Ectodermal cell (in vitro differentiated cells): ENCODE measurements around the gene ADAM19.

Experiments
- H3K27ac ChIP-seq: 2 replicates; pipeline ENCODE4 v1.7.0; 2013; ENCODE audit warnings: mild to moderate bottlenecking, low read depth, low read length; ENCODE audit not compliant: insufficient read depth, poor library complexity, severe bottlenecking
- H3K27me3 ChIP-seq: 2 replicates; pipeline ENCODE4 v1.7.0; 2013; ENCODE audit warnings: mild to moderate bottlenecking, low read length; ENCODE audit not compliant: insufficient read depth, control insufficient read depth, poor library complexity, severe bottlenecking
- H3K36me3 ChIP-seq: one replicate; pipeline ENCODE4 v1.7.0; 2013; ENCODE audit warnings: low read length; ENCODE audit not compliant: control insufficient read depth, insufficient read depth
- H3K4me1 ChIP-seq: one replicate; pipeline ENCODE4 v1.7.0; 2013; ENCODE audit warnings: low read length; ENCODE audit not compliant: control insufficient read depth, insufficient read depth
- H3K4me3 ChIP-seq: 2 replicates; pipeline ENCODE4 v1.7.0; 2013; ENCODE audit warnings: low read depth, low read length, control low read depth; ENCODE audit not compliant: insufficient read depth
- H3K9me3 ChIP-seq: 2 replicates; pipeline ENCODE4 v1.7.0; 2013; ENCODE audit warnings: mild to moderate bottlenecking, low read length, moderate library complexity; ENCODE audit not compliant: control insufficient read depth
- WGBS, 2 experiments: methylation state at CpG; one replicate each; pipeline ENCODE4 v1.1.7; 2013; ENCODE audit warnings: missing lambda C conversion rate in 2 of 2; 5-methylcytosine and 5-hydroxymethylcytosine counted together

ADAM19 gene

DNA sequence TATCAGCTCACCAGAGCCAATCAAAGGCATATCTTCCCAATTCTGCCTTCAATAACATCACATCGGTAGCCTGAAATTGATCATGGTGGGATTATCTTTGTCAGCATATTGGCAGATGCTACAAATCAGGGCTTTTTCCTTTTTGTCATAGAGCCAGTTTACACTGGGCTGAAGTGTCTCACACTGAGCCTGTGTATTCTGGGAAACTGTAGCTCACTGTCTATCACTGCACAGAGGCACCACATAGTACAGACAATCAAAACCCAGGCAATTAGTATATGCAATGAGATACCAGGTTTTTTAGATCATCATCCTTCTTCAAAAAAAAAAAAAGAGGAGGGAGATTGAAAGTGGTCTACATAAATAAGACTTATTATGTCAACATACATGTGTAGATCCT lies 46.6 kb downstream of the ADAM19 start:
- 80 to 100% methylated on average over 1 of the region's 1 CpG for WGBS, 2 experiments
- no peaks in the 10 kb centered on the region for H3K9me3 ChIP-seq
- no peaks in the 10 kb centered on the region for H3K27me3 ChIP-seq
- H3K4me3 ChIP-seq: no peak overlapping the region
- H3K4me1 ChIP-seq: peaks cover 8% of the 10 kb centered on the region
- H3K36me3 ChIP-seq: no peaks in the 10 kb centered on the region
- no peak overlapping the region for H3K27ac ChIP-seq

GRCh38 chr5:157528036-157528632 lies 47.4 kb downstream of the ADAM19 start:
- Histone ChIP-seq H3K9me3 (no peaks in the 10 kb centered on the region), H3K4me3 (no peak overlapping the region), H3K27ac (no peak overlapping the region), H3K4me1 (peaks cover 13% of the 10 kb centered on the region), H3K36me3 (no peaks in the 10 kb centered on the region), H3K27me3 (no peaks in the 10 kb centered on the region)
- WGBS, 2 experiments: 76 to 83% methylated on average over 9 of the region's 9 CpGs

DNA sequence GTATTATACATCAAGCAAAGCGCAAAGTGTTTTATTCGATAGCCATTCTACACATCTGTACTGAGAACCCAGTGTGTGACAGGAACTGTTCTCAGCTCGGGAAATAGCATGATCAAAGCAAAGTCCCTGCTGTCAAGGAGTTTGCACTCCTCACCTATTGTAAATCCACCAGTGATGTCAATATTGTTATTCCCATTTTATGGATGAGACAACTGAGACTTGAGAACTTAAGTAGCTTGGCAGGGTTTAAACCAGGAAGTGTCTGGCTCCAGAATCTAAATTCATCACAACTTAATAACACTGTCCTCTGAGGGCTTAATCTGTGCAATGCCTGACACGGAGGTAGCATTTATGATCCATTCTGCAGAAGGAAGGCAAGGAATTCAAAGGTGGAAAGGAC lies 50.7 kb downstream of the ADAM19 start:
- 92 to 97% methylated on average over 4 of the region's 4 CpGs for WGBS, 2 experiments
- H3K27ac ChIP-seq: no peak overlapping the region
- H3K4me1 ChIP-seq: peaks cover 13% of the 10 kb centered on the region
- H3K4me3 ChIP-seq: no peak overlapping the region
- H3K36me3 ChIP-seq: no peaks in the 10 kb centered on the region
- no peaks in the 10 kb centered on the region for H3K27me3 ChIP-seq
- no peaks in the 10 kb centered on the region for H3K9me3 ChIP-seq

DNA sequence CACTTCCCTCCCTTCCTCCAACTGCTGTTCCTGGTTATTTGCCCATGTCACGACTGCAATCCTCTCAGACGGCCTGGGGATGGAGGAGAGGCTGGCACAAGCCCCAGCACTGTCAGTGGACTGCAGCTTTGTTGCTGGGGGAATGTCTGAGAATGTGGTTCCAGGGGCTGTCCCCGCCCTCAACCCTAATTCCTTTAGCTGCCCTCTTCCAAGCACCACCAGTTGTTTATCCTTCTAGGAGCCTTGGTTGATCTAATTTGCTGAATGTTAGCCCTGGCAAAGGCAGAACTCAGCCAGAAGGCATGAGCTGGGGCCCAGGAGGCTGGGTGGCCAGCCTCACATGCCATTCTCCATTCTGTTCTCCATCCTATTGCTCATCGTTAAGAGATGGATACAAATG lies 51.6 kb downstream of the ADAM19 start:
- H3K4me1 ChIP-seq: peaks cover 13% of the 10 kb centered on the region
- no peak overlapping the region for H3K4me3 ChIP-seq
- WGBS, 2 experiments: 74 to 82% methylated on average over 4 of the region's 4 CpGs
- no peaks in the 10 kb centered on the region for H3K36me3 ChIP-seq
- no peaks in the 10 kb centered on the region for H3K27me3 ChIP-seq
- no peak overlapping the region for H3K27ac ChIP-seq
- H3K9me3 ChIP-seq: no peaks in the 10 kb centered on the region

GRCh38 chr5:157521704-157522029 lies 53.9 kb downstream of the ADAM19 start:
- H3K9me3 ChIP-seq: no peaks in the 10 kb centered on the region
- peaks cover 13% of the 10 kb centered on the region for H3K4me1 ChIP-seq
- no peak overlapping the region for H3K27ac ChIP-seq
- no peaks in the 10 kb centered on the region for H3K36me3 ChIP-seq
- H3K27me3 ChIP-seq: no peaks in the 10 kb centered on the region
- 91 to 96% methylated on average over 5 of the region's 5 CpGs for WGBS, 2 experiments
- no peak overlapping the region for H3K4me3 ChIP-seq

DNA sequence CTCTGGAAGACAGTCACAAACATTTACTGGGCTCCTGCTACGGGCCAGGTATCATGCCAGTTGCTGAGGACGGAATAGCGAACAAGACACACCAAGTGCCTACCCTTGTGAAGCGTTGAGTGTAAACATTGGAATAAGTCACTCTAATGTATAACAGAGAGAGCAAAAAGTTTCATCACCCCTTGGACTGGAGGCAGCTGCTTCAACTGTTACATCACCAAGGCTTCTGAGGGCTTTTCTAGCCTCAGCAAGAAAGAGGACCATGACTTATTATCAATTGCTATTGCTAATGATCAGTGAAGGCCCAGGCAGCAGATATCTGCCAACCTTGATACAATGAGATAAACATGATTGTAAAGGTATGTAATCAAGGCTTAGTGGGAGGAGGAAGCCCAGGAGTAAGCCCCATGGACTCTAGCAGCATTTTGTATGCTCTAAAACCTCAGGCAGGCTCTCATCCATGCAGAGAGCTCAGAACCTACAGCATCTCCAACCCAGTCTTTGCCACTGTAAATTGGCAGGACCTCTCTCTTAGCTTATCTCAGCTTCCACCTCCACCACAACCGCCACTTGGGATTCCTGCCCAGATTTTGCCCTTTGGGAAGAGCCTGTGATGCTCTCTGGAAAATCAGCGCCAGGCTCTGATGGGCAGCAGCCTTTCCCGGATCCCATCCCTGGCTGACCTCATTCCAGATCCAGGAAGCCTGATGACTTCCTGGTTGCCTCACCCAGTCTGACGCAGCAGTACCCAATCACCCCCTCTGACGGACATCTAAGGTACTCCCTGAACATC lies 54.5 kb downstream of the ADAM19 start:
- no peak overlapping the region for H3K4me3 ChIP-seq
- H3K4me1 ChIP-seq: peaks cover 13% of the 10 kb centered on the region
- WGBS, 2 experiments: 94 to 96% methylated on average over 9 of the region's 9 CpGs
- H3K36me3 ChIP-seq: no peaks in the 10 kb centered on the region
- no peaks in the 10 kb centered on the region for H3K27me3 ChIP-seq
- no peak overlapping the region for H3K27ac ChIP-seq
- no peaks in the 10 kb centered on the region for H3K9me3 ChIP-seq

GRCh38 chr5:157519579-157520253 lies 55.9 kb downstream of the ADAM19 start:
- no peaks in the 10 kb centered on the region for H3K36me3 ChIP-seq
- no peaks in the 10 kb centered on the region for H3K9me3 ChIP-seq
- H3K27me3 ChIP-seq: no peaks in the 10 kb centered on the region
- H3K27ac ChIP-seq: no peak overlapping the region
- H3K4me3 ChIP-seq: no peak overlapping the region
- WGBS, 2 experiments: 94 to 96% methylated on average over 9 of the region's 9 CpGs
- H3K4me1 ChIP-seq: peaks cover 12% of the 10 kb centered on the region

- Histone ChIP-seq H3K4me1 (peaks cover 4% of the 10 kb centered on the region), H3K27ac (no peak overlapping the region), H3K36me3 (no peaks in the 10 kb centered on the region), H3K27me3 (no peaks in the 10 kb centered on the region), H3K9me3 (no peaks in the 10 kb centered on the region), H3K4me3 (no peak overlapping the region)
- 96 to 98% methylated on average over 6 of the region's 6 CpGs for WGBS, 2 experiments
Observed at GRCh38 chr5:157518963-157519362, 56.6 kb downstream of the ADAM19 start.

- no peak overlapping the region for H3K4me3 ChIP-seq
- H3K9me3 ChIP-seq: no peaks in the 10 kb centered on the region
- H3K27ac ChIP-seq: no peak overlapping the region
- no peaks in the 10 kb centered on the region for H3K27me3 ChIP-seq
- peaks cover 5% of the 10 kb centered on the region for H3K36me3 ChIP-seq
- no peaks in the 10 kb centered on the region for H3K4me1 ChIP-seq
- WGBS, 2 experiments: 82 to 88% methylated on average over 5 of the region's 5 CpGs
Observed at GRCh38 chr5:157516626-157517325, 58.8 kb downstream of the ADAM19 start.

- Histone ChIP-seq H3K27me3 (no peaks in the 10 kb centered on the region), H3K4me3 (no peak overlapping the region), H3K27ac (no peak overlapping the region), H3K36me3 (peaks cover 5% of the 10 kb centered on the region), H3K9me3 (no peaks in the 10 kb centered on the region), H3K4me1 (no peaks in the 10 kb centered on the region)
- 84 to 93% methylated on average over 3 of the region's 3 CpGs for WGBS, 2 experiments
Observed at GRCh38 chr5:157516006-157516405, 59.6 kb downstream of the ADAM19 start.
